Measurements from ENCODE around the gene ALKBH5.
A peak's percentile ranks its signal among the peaks of the same experiment; 100 is the strongest.

The ALKBH5 gene

DNA sequence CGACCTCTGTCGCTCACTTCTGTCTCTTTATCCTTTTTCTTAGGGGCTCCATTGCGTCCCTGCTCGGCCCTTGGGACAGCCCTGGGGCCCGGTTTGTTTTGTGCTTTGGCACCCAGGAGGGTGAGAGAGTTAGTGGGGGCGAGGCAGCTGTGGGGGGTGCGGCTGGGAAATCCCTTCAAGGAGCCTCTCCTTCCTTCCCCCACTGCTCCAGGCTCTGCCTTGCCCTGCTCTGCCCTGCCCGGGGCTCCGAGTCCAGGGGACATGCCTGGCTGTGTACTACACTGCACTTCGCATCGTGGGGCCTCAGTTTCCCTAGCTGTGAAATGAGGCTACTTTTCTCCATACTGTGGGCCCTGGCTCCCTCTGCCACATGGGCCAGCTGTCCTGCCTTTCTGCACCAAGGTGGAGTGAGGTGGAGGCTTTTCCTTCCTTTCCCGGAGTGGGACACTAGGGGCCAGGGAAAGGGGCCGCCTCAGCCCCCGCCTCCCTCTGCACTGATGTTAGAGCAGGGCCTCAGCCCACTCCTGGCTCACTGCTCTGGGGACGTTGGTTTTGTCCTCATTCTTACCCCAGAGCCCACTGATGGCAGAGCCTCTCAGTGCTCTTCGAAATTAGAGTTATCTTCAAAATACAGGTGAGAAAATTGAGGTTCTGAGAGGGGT is 42.8 kb downstream of the ALKBH5 start:
- DNase-seq (ENCODE audit: low read depth), result no peak
- H3K4me3 ChIP-seq (replicated peaks; ENCODE audit: low read depth, low read length), result peak overlapping the region; percentile 90
- TF ChIP-seq, protein P1, sequence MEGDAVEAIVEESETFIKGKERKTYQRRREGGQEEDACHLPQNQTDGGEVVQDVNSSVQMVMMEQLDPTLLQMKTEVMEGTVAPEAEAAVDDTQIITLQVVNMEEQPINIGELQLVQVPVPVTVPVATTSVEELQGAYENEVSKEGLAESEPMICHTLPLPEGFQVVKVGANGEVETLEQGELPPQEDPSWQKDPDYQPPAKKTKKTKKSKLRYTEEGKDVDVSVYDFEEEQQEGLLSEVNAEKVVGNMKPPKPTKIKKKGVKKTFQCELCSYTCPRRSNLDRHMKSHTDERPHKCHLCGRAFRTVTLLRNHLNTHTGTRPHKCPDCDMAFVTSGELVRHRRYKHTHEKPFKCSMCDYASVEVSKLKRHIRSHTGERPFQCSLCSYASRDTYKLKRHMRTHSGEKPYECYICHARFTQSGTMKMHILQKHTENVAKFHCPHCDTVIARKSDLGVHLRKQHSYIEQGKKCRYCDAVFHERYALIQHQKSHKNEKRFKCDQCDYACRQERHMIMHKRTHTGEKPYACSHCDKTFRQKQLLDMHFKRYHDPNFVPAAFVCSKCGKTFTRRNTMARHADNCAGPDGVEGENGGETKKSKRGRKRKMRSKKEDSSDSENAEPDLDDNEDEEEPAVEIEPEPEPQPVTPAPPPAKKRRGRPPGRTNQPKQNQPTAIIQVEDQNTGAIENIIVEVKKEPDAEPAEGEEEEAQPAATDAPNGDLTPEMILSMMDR (IDR thresholded peaks at IDR 0.05; ENCODE audit: low read length, missing control alignments), result no peak

- H3K4me3 ChIP-seq (replicated peaks; ENCODE audit: low read depth, low read length), result no peak overlapping the region
- no peak for DNase-seq (ENCODE audit: low read depth)
- TF ChIP-seq, protein P1 (IDR thresholded peaks at IDR 0.05; ENCODE audit: low read length, missing control alignments), result no peak
Measured at GRCh38 chr17:18227635-18228034, 44.0 kb downstream of the ALKBH5 start.

DNA sequence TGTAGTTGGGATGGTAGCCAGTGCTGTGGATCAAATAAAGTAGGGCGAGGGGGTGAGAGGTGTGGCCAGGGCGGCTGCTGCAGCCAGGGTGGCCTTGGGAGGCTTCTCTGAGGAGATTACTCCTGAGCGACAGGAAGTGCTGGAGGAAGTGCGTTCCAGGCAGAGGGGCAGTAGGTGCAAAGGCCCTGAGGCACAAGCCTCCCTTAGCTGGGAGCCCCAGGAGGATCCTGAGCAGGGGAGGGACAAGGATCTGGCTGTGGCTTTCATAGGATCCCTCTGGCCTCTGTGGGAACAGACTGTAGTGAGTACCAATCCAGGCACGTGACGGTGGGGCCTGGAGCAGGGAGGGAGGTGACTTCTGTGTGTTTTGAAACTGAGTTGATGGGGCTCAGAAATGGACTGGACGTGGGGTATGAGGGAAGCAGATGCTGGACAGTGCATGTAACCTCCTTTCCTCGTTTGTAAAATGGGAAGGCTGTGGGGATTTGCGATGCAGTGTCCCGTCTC is 44.6 kb downstream of the ALKBH5 start:
- DNase-seq (ENCODE audit: low read depth), result no peak
- H3K4me3 ChIP-seq (replicated peaks; ENCODE audit: low read depth, low read length), result no peak overlapping the region
- TF ChIP-seq, protein P1 (IDR thresholded peaks at IDR 0.05; ENCODE audit: low read length, missing control alignments), result no peak

GRCh38 chr17:18229254-18229653 is 45.6 kb downstream of the ALKBH5 start:
- H3K4me3 ChIP-seq (replicated peaks; ENCODE audit: low read depth, low read length), result no peak overlapping the region
- TF ChIP-seq, protein P1 (IDR thresholded peaks at IDR 0.05; ENCODE audit: low read length, missing control alignments), result no peak
- DNase-seq (ENCODE audit: low read depth), result no peak

- DNase-seq (ENCODE audit: low read depth), result no peak
- TF ChIP-seq, protein P1 (IDR thresholded peaks at IDR 0.05; ENCODE audit: low read length, missing control alignments), result no peak
- no peak overlapping the region for H3K4me3 ChIP-seq (replicated peaks; ENCODE audit: low read depth, low read length)
Measured at GRCh38 chr17:18229771-18230170, 46.1 kb downstream of the ALKBH5 start.

DNA sequence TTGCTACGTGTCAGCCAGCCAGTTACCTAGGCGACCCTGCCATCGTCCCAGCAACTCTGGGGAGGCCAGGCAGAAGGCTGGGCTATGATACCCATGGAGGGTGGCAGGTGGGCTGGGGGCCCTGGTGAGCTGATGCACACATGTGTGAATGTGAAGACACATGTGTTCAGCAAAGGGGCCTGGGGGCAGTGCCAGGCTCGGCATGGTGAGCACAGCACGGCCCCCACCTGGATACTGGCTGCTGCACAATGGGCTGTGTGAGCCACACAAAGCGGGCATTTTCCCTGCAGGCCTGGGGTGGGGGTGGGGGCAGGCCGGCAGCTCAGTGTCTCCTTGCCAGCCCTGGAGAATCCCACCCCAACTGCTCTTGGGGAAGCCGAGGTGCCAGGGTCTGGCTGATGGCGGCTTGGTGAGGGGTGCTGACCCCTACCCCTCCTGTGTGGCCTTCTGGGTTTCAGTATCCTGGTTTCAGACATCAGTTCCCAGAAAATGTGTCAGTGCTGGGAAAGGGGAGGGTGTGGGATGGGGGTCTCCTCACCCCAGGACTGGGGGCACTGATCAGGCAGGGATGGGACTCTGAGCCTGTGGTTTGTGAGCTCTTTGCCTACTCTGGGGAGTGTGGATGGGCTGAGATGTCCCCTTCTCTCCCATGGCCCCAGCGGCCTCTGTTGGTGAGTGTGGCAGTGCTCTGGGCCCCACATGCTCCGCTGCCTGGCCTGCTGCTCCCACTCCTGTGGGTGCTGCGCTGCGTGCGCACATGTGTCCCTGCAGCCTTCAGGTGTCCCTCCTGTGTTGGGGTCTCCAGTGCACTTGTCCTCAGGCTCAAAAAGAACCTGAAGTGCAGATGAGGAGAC is 46.9 kb downstream of the ALKBH5 start:
- TF ChIP-seq, protein P1 (IDR thresholded peaks at IDR 0.05; ENCODE audit: low read length, missing control alignments), result no peak
- H3K4me3 ChIP-seq (replicated peaks; ENCODE audit: low read depth, low read length), result no peak overlapping the region
- DNase-seq (ENCODE audit: low read depth), result no peak

Data from fibroblast of pulmonary artery (primary cell).